ENCODE measurements around the gene ZNF532. TPM values are rescaled to one million over a fixed set of nuclear protein-coding genes. Genes with fewer than 3 reads are reported as not detected.

Gene ZNF532
- total and polyA plus RNA-seq, 9 of the 15 experiments (the other 6 are each of a cell fraction or from before 2014, with no cell fraction given): 0.42 TPM; not detected in 8

DNA sequence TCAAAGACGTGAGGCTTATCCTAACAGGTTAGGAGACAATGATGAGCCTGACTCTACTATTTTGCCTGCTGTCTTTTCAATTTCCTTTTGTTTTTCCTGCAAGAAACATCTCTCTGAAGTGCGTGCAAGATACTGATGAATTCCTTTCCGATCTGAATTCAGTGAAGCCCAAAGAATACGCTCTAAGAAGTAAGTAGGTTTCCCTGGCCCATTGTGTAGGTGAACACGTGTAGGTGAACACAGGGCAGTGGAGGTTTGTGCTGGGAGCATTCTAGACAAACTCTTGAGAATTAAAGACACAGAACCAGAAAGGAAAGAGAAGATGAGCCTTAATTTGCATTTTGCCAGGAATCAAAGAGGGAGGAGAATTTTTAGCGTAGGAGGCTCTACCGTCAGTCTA lies 132.0 kb downstream of the ZNF532 start:
- no peaks in the 10 kb centered on the region for H3K36me3 ChIP-seq (ENCODE audit: control insufficient read depth, insufficient read depth, low read length)
- ChIA-PET CTCF (ENCODE audit: low intra/inter-chr PET ratio) (no interaction called here), POLR2A (no interaction called here)
- H3K9me3 ChIP-seq (replicated peaks; ENCODE audit: control insufficient read depth, insufficient read depth, low read depth, low read length): no peaks in the 10 kb centered on the region
- ATAC-seq (no peak), FAIRE-seq (no peak), DNase-seq (ENCODE audit: extremely low read depth in 1 of 4, low spot score in 3 of 4) (no peak)
- no peak overlapping the region for H3K27ac ChIP-seq (ENCODE audit: extremely low read depth, low read depth, low read length)
- H3K4me2 ChIP-seq (ENCODE audit: insufficient read depth, low read length): no peak overlapping the region
- H3K9me1 ChIP-seq (ENCODE audit: control insufficient read depth, insufficient read depth, low read length): no peaks in the 10 kb centered on the region
- H4K20me1 ChIP-seq (replicated peaks; ENCODE audit: control insufficient read depth, insufficient read depth, low read length): no peaks in the 10 kb centered on the region
- H2AFZ ChIP-seq (ENCODE audit: low read depth, low read length): no peak overlapping the region
- no peaks in the 10 kb centered on the region; a peak in 1 of 5 replicates for H3K27me3 ChIP-seq (ENCODE audit: control insufficient read depth in 2 of 2, insufficient read depth in 2 of 2, low read length in 2 of 2)
- no TSS peak for BruUV-seq (replicated peaks)
- H3K9ac ChIP-seq (ENCODE audit: insufficient read depth in 1 of 2, low read depth in 2 of 2, low read length in 2 of 2): no peak overlapping the region
- intact Hi-C loops (cut with micrococcal nuclease): no loop called here
- 0% methylated on average over 6 of the region's 7 CpGs for WGBS (ENCODE audit: insufficient coverage, low coverage, missing lambda C conversion rate)
- no peak for TF ChIP-seq FOXJ2 (tag; IDR thresholded peaks at IDR 0.05)
- no peak for TF ChIP-seq CBX8 (IDR thresholded peaks at IDR 0.05; ENCODE audit: borderline replicate concordance, extremely low read depth, low read depth, low read length, poor library complexity, severe bottlenecking)
- H3K4me3 ChIP-seq: no peak overlapping the region
- no peaks in the 10 kb centered on the region for H3K4me1 ChIP-seq (replicated peaks in 1 of 2; ENCODE audit: control insufficient read depth in 2 of 2, insufficient read depth in 2 of 2, low read length in 2 of 2)
- H3K79me2 ChIP-seq (ENCODE audit: control insufficient read depth, insufficient read depth, low read length): no peaks in the 10 kb centered on the region
- in situ Hi-C loops (cut with MboI): no loop called here

DNA sequence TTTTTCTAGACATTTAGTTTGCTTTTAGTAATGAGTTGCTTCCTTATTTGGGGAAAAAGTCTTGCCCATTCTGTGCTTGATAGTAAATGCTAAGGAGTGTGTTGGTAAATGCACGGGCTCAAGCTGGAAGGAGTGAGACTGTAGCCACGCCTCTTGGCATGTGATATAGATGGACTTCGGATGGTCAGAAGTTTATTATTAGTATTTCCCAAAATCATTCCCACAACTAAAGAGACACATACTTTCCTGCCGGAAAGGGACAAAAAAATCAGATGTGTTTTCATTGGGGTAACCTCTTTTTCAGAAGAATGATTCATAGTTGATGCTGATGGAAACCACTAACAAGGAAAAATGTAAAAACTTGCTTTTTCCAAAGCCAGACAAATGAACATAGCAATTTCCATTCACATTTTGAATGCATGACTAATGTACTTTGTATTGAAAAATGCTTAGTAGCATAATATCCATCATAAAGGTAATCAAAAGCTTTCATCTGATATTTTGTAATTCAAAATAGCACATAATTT lies 133.2 kb downstream of the ZNF532 start:
- H3K4me2 ChIP-seq (ENCODE audit: insufficient read depth, low read length): no peak overlapping the region
- no peak for TF ChIP-seq SMAD3 (CRISPR knock-in tag; conservative IDR thresholded peaks at IDR 0.05)
- TF ChIP-seq NRF1 (conservative IDR thresholded peaks at IDR 0.05 in 1 of 2, IDR thresholded peaks at IDR 0.05 in 1 of 2): no peak
- TF ChIP-seq, protein P1, sequence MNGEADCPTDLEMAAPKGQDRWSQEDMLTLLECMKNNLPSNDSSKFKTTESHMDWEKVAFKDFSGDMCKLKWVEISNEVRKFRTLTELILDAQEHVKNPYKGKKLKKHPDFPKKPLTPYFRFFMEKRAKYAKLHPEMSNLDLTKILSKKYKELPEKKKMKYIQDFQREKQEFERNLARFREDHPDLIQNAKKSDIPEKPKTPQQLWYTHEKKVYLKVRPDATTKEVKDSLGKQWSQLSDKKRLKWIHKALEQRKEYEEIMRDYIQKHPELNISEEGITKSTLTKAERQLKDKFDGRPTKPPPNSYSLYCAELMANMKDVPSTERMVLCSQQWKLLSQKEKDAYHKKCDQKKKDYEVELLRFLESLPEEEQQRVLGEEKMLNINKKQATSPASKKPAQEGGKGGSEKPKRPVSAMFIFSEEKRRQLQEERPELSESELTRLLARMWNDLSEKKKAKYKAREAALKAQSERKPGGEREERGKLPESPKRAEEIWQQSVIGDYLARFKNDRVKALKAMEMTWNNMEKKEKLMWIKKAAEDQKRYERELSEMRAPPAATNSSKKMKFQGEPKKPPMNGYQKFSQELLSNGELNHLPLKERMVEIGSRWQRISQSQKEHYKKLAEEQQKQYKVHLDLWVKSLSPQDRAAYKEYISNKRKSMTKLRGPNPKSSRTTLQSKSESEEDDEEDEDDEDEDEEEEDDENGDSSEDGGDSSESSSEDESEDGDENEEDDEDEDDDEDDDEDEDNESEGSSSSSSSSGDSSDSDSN (IDR thresholded peaks at IDR 0.05; ENCODE audit: borderline replicate concordance in 1 of 2, low read depth in 2 of 2, low read length in 2 of 2): no peak
- TF ChIP-seq CTCFL (IDR thresholded peaks at IDR 0.05; ENCODE audit: borderline replicate concordance, insufficient read depth, low read depth, low read length, poor library complexity, severe bottlenecking): no peak
- TF ChIP-seq MLLT1 (IDR thresholded peaks at IDR 0.05): no peak
- TF ChIP-seq GATAD2A (IDR thresholded peaks at IDR 0.05): no peak

More for the DNA sequence above, 133.2 kb downstream of the ZNF532 start:
- CTCF ChIA-PET (ENCODE audit: low intra/inter-chr PET ratio): no interaction called here
- WGBS (ENCODE audit: insufficient coverage, low coverage, missing lambda C conversion rate): 13% methylated on average over 4 of the region's 4 CpGs
- intact Hi-C loops (cut with micrococcal nuclease) (no loop called here), in situ Hi-C loops (cut with MboI) (no loop called here)
- Histone ChIP-seq H3K27me3 (ENCODE audit: control insufficient read depth in 2 of 2, insufficient read depth in 2 of 2, low read length in 2 of 2) (no peaks in the 10 kb centered on the region; a peak in 1 of 5 replicates), H3K27ac (ENCODE audit: extremely low read depth, low read depth, low read length) (no peak overlapping the region), H4K20me1 (replicated peaks; ENCODE audit: control insufficient read depth, insufficient read depth, low read length) (no peaks in the 10 kb centered on the region), H3K4me3 (no peak overlapping the region), H3K36me3 (ENCODE audit: control insufficient read depth, insufficient read depth, low read length) (no peaks in the 10 kb centered on the region), H3K9me3 (replicated peaks; ENCODE audit: control insufficient read depth, insufficient read depth, low read depth, low read length) (no peaks in the 10 kb centered on the region), H3K9ac (ENCODE audit: insufficient read depth in 1 of 2, low read depth in 2 of 2, low read length in 2 of 2) (no peak overlapping the region), H3K9me1 (ENCODE audit: control insufficient read depth, insufficient read depth, low read length) (no peaks in the 10 kb centered on the region), H3K4me1 (replicated peaks in 1 of 2; ENCODE audit: control insufficient read depth in 2 of 2, insufficient read depth in 2 of 2, low read length in 2 of 2) (no peaks in the 10 kb centered on the region), H2AFZ (ENCODE audit: low read depth, low read length) (no peak overlapping the region), H3K79me2 (ENCODE audit: control insufficient read depth, insufficient read depth, low read length) (no peaks in the 10 kb centered on the region)
- POLR2A ChIA-PET: no interaction called here
- no peak for ATAC-seq
- DNase-seq (ENCODE audit: extremely low read depth in 1 of 4, low spot score in 3 of 4): no peak
- BruUV-seq (replicated peaks): no TSS peak
- no peak for FAIRE-seq
